Natural killer cell treated with Interleukin-12 subunit alpha and Interleukin-12 subunit beta and Interleukin-15 and Interleukin-18, amount 100 ng/mL, for 72 hours (primary cell): ENCODE measurements around the gene TSHZ3. TPM values are rescaled to one million over a fixed set of nuclear protein-coding genes. Genes with fewer than 3 reads are reported as not detected.

Experiments used
- ATAC-seq, 2 donors: fragments of 150-1000 bp; cut with Tn5 transposase in 1 of 2; sonication (Bioruptor Pico), chemical (Tn5 transposase) in 1 of 2; 2 replicates each; pipeline ENCODE4 v1.10.0; 2021
- DNase-seq: peaks from one replicate; pipeline ENCODE4 v3.0.0; 2022; ENCODE audit warnings: low spot score
- H3K27ac Mint-ChIP-seq, 2 donors: 1 replicate in 1 of 2; 2 replicates in 1 of 2; pipeline ENCODE4 v1.8.0; 2022; ENCODE audit warnings: mixed read lengths in 2 of 2, mild to moderate bottlenecking in 1 of 2, moderate library complexity in 1 of 2
- H3K27me3 Mint-ChIP-seq, 2 donors: 1 replicate in 1 of 2; 2 replicates in 1 of 2; pipeline ENCODE4 v1.8.0; 2022; ENCODE audit warnings: mixed read lengths in 2 of 2
- H3K36me3 Mint-ChIP-seq: one replicate; pipeline ENCODE4 v1.8.0; 2022; ENCODE audit warnings: mixed read lengths
- H3K4me1 Mint-ChIP-seq, 2 donors: 1 replicate in 1 of 2; 2 replicates in 1 of 2; pipeline ENCODE4 v1.8.0; 2022; ENCODE audit warnings: low read depth in 2 of 2, mixed read lengths in 2 of 2, mild to moderate bottlenecking in 1 of 2
- H3K4me3 Mint-ChIP-seq: one replicate; pipeline ENCODE4 v1.8.0; 2022; ENCODE audit warnings: mixed read lengths
- H3K9me3 Mint-ChIP-seq: 2 replicates; pipeline ENCODE4 v1.8.0; 2022; ENCODE audit warnings: mixed read lengths
- total RNA-seq, 2 donors: library from RNA; stranded (reverse); gene quantifications; one replicate each; pipeline ENCODE4 v1.2.3, GENCODE V29; 2022

Gene TSHZ3
- total RNA-seq, 2 donors from 2014 or later, result 4.0 to 4.1 TPM

- no peak for ATAC-seq
- Mint-ChIP-seq H3K4me3 (no peak overlapping the region), H3K4me1 (peaks cover 0 to 5% of the 10 kb centered on the region in 2 donors), H3K36me3 (no peaks in the 10 kb centered on the region), H3K9me3 (no peaks in the 10 kb centered on the region), H3K27ac (peak overlapping the region in 1 of 2 donors; percentile 66), H3K27me3 (peaks cover 0 to 4% of the 10 kb centered on the region in 2 donors)
- DNase-seq, result no peak
These were observed 38.7 kb downstream of the TSHZ3 start for GRCh38 chr19:31310432-31311133.

- peaks cover 0 to 2% of the 10 kb centered on the region in 2 donors for H3K27me3 Mint-ChIP-seq
- H3K36me3 Mint-ChIP-seq, result no peaks in the 10 kb centered on the region
- no peak for ATAC-seq
- peaks cover 0 to 13% of the 10 kb centered on the region in 2 donors for H3K4me1 Mint-ChIP-seq
- no peaks in the 10 kb centered on the region for H3K9me3 Mint-ChIP-seq
- H3K4me3 Mint-ChIP-seq, result no peak overlapping the region
- no peak for DNase-seq
- no peak overlapping the region for H3K27ac Mint-ChIP-seq
These were observed 40.5 kb downstream of the TSHZ3 start for GRCh38 chr19:31308781-31309180.

DNA sequence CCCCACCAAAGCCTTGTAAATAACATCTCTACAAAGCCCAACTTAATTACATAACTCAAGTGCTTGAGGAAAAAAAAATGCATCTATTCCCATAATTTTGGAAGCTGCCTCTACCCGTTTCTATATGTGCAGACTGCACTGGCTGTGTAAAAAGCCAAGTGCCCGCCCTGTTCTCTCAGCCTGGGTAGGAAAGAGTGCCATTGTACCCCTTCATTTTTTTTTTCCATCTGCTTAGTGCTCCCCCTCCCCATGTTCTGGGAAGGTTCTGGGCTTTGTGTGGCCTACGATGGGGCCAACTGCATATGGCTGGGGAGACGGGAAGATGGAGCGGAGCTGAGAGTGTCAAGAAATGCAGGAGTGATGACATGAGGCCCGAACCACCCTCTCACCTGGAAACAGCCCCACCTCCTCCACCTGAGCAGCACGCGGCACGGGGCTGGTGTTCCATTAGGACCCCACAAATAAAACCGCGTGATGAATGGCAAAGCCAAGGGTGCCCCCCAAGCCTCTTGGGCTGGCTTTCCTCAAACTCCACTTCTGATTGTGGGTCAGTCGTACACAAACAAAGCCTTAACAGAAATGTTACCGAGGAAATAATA lies 42.1 kb downstream of the TSHZ3 start:
- DNase-seq (no peak), ATAC-seq (no peak)
- no peak overlapping the region for H3K27ac Mint-ChIP-seq
- H3K27me3 Mint-ChIP-seq, result peaks cover 0 to 2% of the 10 kb centered on the region in 2 donors
- H3K9me3 Mint-ChIP-seq, result no peaks in the 10 kb centered on the region
- H3K4me1 Mint-ChIP-seq, result peaks cover 0 to 13% of the 10 kb centered on the region in 2 donors
- H3K36me3 Mint-ChIP-seq, result no peaks in the 10 kb centered on the region
- H3K4me3 Mint-ChIP-seq, result no peak overlapping the region

DNA sequence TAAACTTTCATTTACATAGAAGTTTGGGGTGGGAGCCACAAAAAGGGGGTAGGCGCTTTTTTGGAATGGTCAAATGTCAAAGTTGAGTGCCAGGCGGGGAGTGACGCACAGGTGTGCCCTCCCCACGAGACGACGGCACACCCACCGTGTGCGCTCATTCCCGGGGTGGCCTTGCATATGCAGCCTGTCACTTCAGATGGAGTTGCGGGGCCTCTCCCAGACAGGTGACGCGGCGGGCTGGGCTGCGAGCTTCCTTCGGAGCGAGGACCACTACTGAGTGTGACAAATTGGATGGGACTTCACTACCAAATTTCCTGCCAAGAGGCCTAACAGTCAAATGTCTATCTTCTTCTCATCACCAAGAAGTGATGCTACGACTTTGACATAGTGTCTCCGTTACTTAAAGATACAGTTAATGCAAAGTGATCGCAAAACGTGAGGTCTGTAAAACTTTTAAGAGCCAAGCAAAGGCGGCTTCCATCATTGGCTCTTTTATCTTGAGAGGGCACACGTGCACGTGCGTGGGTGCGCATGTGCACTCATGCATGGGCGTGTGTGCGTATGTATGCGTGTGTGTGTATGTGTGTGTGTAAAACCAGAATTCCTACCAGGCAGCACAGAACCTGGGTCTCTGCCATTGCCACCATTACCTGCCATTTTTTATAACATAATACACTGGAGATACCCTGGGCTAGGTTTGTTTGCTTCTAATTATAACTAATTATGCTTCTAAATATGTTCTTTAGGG lies 43.1 kb downstream of the TSHZ3 start:
- Mint-ChIP-seq H3K9me3 (no peaks in the 10 kb centered on the region), H3K36me3 (no peaks in the 10 kb centered on the region), H3K4me1 (peaks cover 0 to 11% of the 10 kb centered on the region in 2 donors), H3K27ac (no peak overlapping the region), H3K27me3 (peaks cover 0 to 2% of the 10 kb centered on the region in 2 donors), H3K4me3 (no peak overlapping the region)
- no peak for ATAC-seq
- DNase-seq, result no peak

DNA sequence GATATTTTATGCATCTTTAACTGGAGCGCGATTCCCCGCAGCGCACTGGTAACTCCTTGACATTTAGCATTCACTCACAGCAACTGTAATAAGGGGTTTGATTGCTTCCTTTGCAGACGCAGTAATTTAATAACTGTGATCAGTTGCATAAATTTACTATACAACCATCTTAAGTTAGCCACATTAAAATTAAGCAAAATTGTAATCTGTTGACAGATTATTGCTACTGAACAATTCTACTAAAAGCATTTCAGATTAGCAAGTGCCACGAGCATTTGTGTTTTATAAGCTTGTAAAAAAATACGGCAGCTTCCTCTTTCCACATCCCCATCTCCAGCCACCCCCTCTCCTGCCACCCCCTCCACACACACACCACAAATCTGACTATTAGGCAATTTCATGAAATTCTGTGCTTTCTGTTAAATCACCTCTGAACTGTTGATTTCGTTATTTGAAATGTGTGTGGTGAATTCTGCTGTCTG lies 44.4 kb downstream of the TSHZ3 start:
- Mint-ChIP-seq H3K4me1 (peaks cover 0 to 8% of the 10 kb centered on the region in 2 donors), H3K36me3 (no peaks in the 10 kb centered on the region), H3K27me3 (peaks cover 0 to 2% of the 10 kb centered on the region in 2 donors), H3K27ac (peak overlapping the region in 1 of 2 donors; percentile 8), H3K9me3 (no peaks in the 10 kb centered on the region), H3K4me3 (peak overlapping the region; percentile 31)
- ATAC-seq (peak in 1 of 2 donors; percentile 77), DNase-seq (no peak)

DNA sequence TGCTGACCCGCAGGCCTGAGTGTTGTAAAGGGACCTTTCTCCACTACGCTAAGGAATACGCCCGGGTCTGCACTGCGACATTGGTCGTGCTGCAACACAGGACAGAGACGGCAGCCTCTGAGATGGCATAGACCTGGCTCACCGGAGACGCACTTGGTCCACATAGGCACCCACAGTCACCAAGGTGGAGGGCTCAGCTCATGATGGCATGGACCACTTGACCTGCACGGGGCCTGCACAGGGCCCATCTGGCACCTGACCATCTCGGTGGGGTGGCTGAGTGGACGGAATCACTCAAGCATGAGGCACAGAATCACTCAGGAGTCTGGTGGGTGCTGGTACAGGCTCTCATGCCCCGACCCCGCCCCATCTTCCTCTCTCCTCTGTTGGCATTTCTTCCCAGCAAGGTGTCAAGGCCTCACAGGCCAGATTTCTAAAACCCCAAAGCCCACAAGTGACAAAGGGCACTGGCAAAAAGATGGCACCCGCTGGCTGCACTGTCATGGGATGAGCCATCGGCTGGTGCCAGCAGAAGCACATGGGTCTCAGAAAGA lies 45.9 kb downstream of the TSHZ3 start:
- Mint-ChIP-seq H3K27me3 (no peaks in the 10 kb centered on the region), H3K4me1 (peaks cover 0 to 8% of the 10 kb centered on the region in 2 donors), H3K4me3 (no peak overlapping the region), H3K27ac (no peak overlapping the region), H3K36me3 (no peaks in the 10 kb centered on the region), H3K9me3 (no peaks in the 10 kb centered on the region)
- DNase-seq, result no peak
- ATAC-seq, result peak; percentile 24 to 40

GRCh38 chr19:31301306-31301980 lies 47.8 kb downstream of the TSHZ3 start:
- DNase-seq, result no peak
- peak in 1 of 2 donors; percentile 17 for ATAC-seq
- Mint-ChIP-seq H3K27ac (no peak overlapping the region), H3K27me3 (no peaks in the 10 kb centered on the region), H3K4me1 (peaks cover 0 to 8% of the 10 kb centered on the region in 2 donors), H3K4me3 (no peak overlapping the region), H3K9me3 (no peaks in the 10 kb centered on the region), H3K36me3 (no peaks in the 10 kb centered on the region)

DNA sequence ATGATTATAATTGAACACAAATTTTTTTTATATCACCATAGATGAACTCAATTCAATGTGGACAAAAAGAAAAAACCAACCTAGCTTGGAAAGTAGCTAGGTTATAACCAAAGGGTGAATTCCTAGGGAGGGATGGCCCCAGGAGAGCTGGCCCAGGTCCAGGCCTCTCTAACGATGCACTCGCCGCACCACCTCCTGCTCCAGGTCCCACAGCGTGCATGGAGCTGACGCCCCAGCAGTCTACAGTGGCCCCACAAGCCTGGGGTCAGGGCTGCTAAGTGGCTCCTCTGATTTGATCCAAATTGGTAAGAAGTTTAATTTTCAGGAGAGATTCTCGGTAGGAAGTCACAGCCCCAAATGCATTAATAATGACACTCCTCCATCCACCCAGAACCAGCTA lies 48.8 kb downstream of the TSHZ3 start:
- Mint-ChIP-seq H3K9me3 (no peaks in the 10 kb centered on the region), H3K4me3 (no peak overlapping the region), H3K27me3 (no peaks in the 10 kb centered on the region), H3K4me1 (peaks cover 0 to 7% of the 10 kb centered on the region in 2 donors), H3K36me3 (no peaks in the 10 kb centered on the region), H3K27ac (no peak overlapping the region)
- DNase-seq, result no peak
- no peak for ATAC-seq

DNA sequence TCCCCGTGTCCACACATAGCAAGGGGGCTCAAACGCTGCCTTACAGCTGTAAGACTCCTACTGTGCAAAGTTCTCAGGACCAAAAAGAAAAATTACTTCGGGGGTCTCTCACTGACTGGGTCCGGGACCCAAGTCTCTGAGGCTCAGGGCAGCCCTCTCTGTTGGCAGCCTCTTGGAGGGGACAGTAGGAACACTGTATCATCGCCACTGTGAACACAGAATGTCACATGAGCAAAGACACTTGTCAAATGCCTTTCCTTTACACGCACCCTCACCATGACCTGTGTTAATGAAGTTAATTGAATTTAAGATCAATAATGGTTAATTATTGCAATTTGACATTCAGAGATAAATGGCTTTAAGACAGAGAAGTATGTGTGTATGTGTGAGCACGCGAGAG lies 49.6 kb downstream of the TSHZ3 start:
- ATAC-seq, result no peak
- no peaks in the 10 kb centered on the region for H3K36me3 Mint-ChIP-seq
- H3K4me3 Mint-ChIP-seq, result no peak overlapping the region
- no peak overlapping the region for H3K27ac Mint-ChIP-seq
- H3K9me3 Mint-ChIP-seq, result no peaks in the 10 kb centered on the region
- peak; percentile 8 for DNase-seq
- H3K27me3 Mint-ChIP-seq, result no peaks in the 10 kb centered on the region
- no peaks in the 10 kb centered on the region for H3K4me1 Mint-ChIP-seq

- Mint-ChIP-seq H3K36me3 (no peaks in the 10 kb centered on the region), H3K4me3 (no peak overlapping the region), H3K4me1 (no peaks in the 10 kb centered on the region), H3K9me3 (no peaks in the 10 kb centered on the region), H3K27ac (no peak overlapping the region), H3K27me3 (no peaks in the 10 kb centered on the region)
- peak; percentile 12 for DNase-seq
- no peak for ATAC-seq
These were observed 51.2 kb downstream of the TSHZ3 start for GRCh38 chr19:31297991-31298390.

- Mint-ChIP-seq H3K4me3 (no peak overlapping the region), H3K27me3 (no peaks in the 10 kb centered on the region), H3K4me1 (no peaks in the 10 kb centered on the region), H3K27ac (no peak overlapping the region), H3K36me3 (no peaks in the 10 kb centered on the region), H3K9me3 (no peaks in the 10 kb centered on the region)
- ATAC-seq (no peak), DNase-seq (peak; percentile 32)
These were observed 52.4 kb downstream of the TSHZ3 start for GRCh38 chr19:31296741-31297390.

- Mint-ChIP-seq H3K27me3 (no peaks in the 10 kb centered on the region), H3K36me3 (no peaks in the 10 kb centered on the region), H3K4me3 (no peak overlapping the region), H3K27ac (no peak overlapping the region), H3K4me1 (peaks cover 0 to 3% of the 10 kb centered on the region in 2 donors), H3K9me3 (no peaks in the 10 kb centered on the region)
- peak; percentile 23 to 66 for ATAC-seq
- no peak for DNase-seq
These were observed 55.0 kb downstream of the TSHZ3 start for GRCh38 chr19:31294189-31294588.

- Mint-ChIP-seq H3K4me3 (no peak overlapping the region), H3K4me1 (peaks cover 0 to 3% of the 10 kb centered on the region in 2 donors), H3K36me3 (no peaks in the 10 kb centered on the region), H3K27ac (no peak overlapping the region), H3K9me3 (no peaks in the 10 kb centered on the region), H3K27me3 (no peaks in the 10 kb centered on the region)
- DNase-seq, result no peak
- no peak for ATAC-seq
These were observed 56.5 kb downstream of the TSHZ3 start for GRCh38 chr19:31292639-31293185.
